GM12878 (cell line): ENCODE data around the gene FKBP15. TPM values are rescaled to one million over a fixed set of nuclear protein-coding genes. Genes with fewer than 3 reads are reported as not detected.

ENCODE experiments used
- ATAC-seq: fragments of 200-7000 bp; cut with Tn5 transposase; 3 replicates; pipeline ENCODE4 v1.9.1; 2020; ENCODE audit warnings: mild to moderate bottlenecking, moderate library complexity
- BruUV-seq: library from RNA; stranded (reverse); fragments of 400-500 nt; replicated peaks from 2 replicates; lab custom pipeline; 2021; lab: Mats Ljungman, UMichigan
- CTCF ChIA-PET: fragments of 300-600 bp; sonication (Branson Sonifier 250); formaldehyde crosslinking; extraction: SDS; loops from one replicate; lab custom pipeline; 2021; ENCODE audit warnings: inconsistent platforms; lab: Yijun Ruan, JAX
- POLR2A ChIA-PET: fragments of 350-600 bp; formaldehyde crosslinking; extraction: SDS; loops from one replicate; lab custom pipeline; 2021; ENCODE audit warnings: inconsistent platforms; lab: Charles Lee
- RAD21 ChIA-PET: fragments of 300-600 bp; sonication (Branson Sonifier 250); formaldehyde crosslinking; loops from one replicate; lab custom pipeline; 2023; ENCODE audit warnings: antibody characterized with exemption; ENCODE audit not compliant: unreplicated experiment; lab: Charles Lee
- SMC1A ChIA-PET: fragments of 300-600 bp; sonication (Branson Sonifier 250); formaldehyde crosslinking; loops from one replicate; lab custom pipeline; 2023; ENCODE audit not compliant: unreplicated experiment, uncharacterized antibody; lab: Charles Lee
- DNase-seq: peaks from one replicate; pipeline ENCODE4 v3.0.0-alpha.2; 2011; ENCODE audit warnings: low read depth, low spot score
- FAIRE-seq: peaks from 3 replicates; lab custom pipeline; 2011; peaks lifted over from hg19 to GRCh38; lab: Jason Lieb, UNC
- H2AFZ ChIP-seq: 2 replicates; pipeline ENCODE4 v1.6.0; 2011; ENCODE audit warnings: low read depth, low read length, control low read depth; ENCODE audit not compliant: control insufficient read depth
- H3K27ac ChIP-seq: 2 replicates; pipeline ENCODE4 v1.5.1; 2011; ENCODE audit warnings: control low read depth; ENCODE audit not compliant: control insufficient read depth, insufficient read depth
- H3K27me3 ChIP-seq, 2 experiments: replicated peaks in 1 of 2; 2 replicates each; pipeline versions ENCODE4 v1.6.0 to v1.6.1; 2011; ENCODE audit warnings: low read length in 1 of 2; ENCODE audit not compliant: control insufficient read depth in 2 of 2, insufficient read depth in 2 of 2
- H3K36me3 ChIP-seq, 2 experiments: 2 replicates each; pipeline ENCODE4 v1.5.1; 2011; ENCODE audit warnings: low read length in 1 of 2; ENCODE audit not compliant: control insufficient read depth in 2 of 2, insufficient read depth in 2 of 2
- H3K4me1 ChIP-seq: 2 replicates; pipeline ENCODE4 v1.6.1; 2011; ENCODE audit warnings: mild to moderate bottlenecking, low read length, moderate library complexity, mixed read lengths; ENCODE audit not compliant: control insufficient read depth, insufficient read depth
- H3K4me2 ChIP-seq: 2 replicates; pipeline ENCODE4 v1.6.0; 2011; ENCODE audit warnings: control low read depth; ENCODE audit not compliant: control insufficient read depth, insufficient read depth
- H3K4me3 ChIP-seq: fragments of 200-600 bp; sonication (generic); 2 replicates; pipeline ENCODE4 v1.5.1; 2016
- H3K79me2 ChIP-seq: 2 replicates; pipeline ENCODE4 v1.6.0; 2011; ENCODE audit warnings: low read length; ENCODE audit not compliant: control insufficient read depth, insufficient read depth
- H3K9ac ChIP-seq: 2 replicates; pipeline ENCODE4 v1.8.0; 2011; ENCODE audit warnings: low read length, control low read depth, mixed read lengths; ENCODE audit not compliant: control insufficient read depth, insufficient read depth
- H3K9me3 ChIP-seq: replicated peaks from 3 replicates; pipeline ENCODE4 v1.5.1; 2011; ENCODE audit warnings: mild to moderate bottlenecking, low read length; ENCODE audit not compliant: control insufficient read depth, insufficient read depth
- H4K20me1 ChIP-seq: 2 replicates; pipeline ENCODE4 v1.6.0; 2011; ENCODE audit not compliant: control insufficient read depth, insufficient read depth
- BCLAF1 ChIP-seq: fragments of 450-650 bp; IDR thresholded peaks from 2 replicates; pipeline ENCODE4 v1.6.1; 2017; ENCODE audit warnings: antibody characterized with exemption, mild to moderate bottlenecking, moderate library complexity
- CBX3 ChIP-seq: fragments of 200-600 bp; sonication (generic); IDR thresholded peaks from 2 replicates; pipeline ENCODE4 v1.6.1; 2016; ENCODE audit warnings: low read depth, borderline replicate concordance
- CHD1 ChIP-seq: IDR thresholded peaks from 2 replicates; pipeline ENCODE4 v1.6.1; 2012; ENCODE audit warnings: low read depth, low read length, improper control_type of control experiment
- FOXM1 ChIP-seq: IDR thresholded peaks from 2 replicates; pipeline ENCODE4 v1.6.1; 2012; ENCODE audit warnings: low read depth, mild to moderate bottlenecking, inconsistent platforms, low read length, moderate library complexity
- NFIC ChIP-seq: IDR thresholded peaks from 2 replicates; pipeline ENCODE4 v1.6.1; 2012; ENCODE audit warnings: low read depth, mild to moderate bottlenecking, inconsistent platforms, low read length, moderate library complexity
- NFXL1 ChIP-seq: fragments of 450-650 bp; IDR thresholded peaks from 2 replicates; pipeline ENCODE4 v1.6.1; 2017; ENCODE audit warnings: antibody characterized with exemption, mild to moderate bottlenecking, borderline replicate concordance
- POU2F2 ChIP-seq: IDR thresholded peaks from 3 replicates; pipeline ENCODE4 v1.6.1; 2011; ENCODE audit warnings: low read depth, mild to moderate bottlenecking, low read length, borderline replicate concordance
- RAD21 ChIP-seq: IDR thresholded peaks from 2 replicates; pipeline ENCODE4 v1.6.1; 2011; ENCODE audit warnings: mild to moderate bottlenecking, low read depth, low read length, moderate library complexity; ENCODE audit not compliant: insufficient read depth
- RELA ChIP-seq: fragments of 450-650 bp; IDR thresholded peaks from 2 replicates; pipeline ENCODE4 v1.8.0; 2014; ENCODE audit warnings: borderline replicate concordance; ENCODE audit not compliant: partially characterized antibody
- SMC3 ChIP-seq: IDR thresholded peaks from 2 replicates; pipeline ENCODE4 v1.6.1; 2011; ENCODE audit warnings: low read length, improper control_type of control experiment, borderline replicate concordance
- SPI1 ChIP-seq: IDR thresholded peaks from 2 replicates; pipeline ENCODE4 v1.6.1; 2011; ENCODE audit warnings: low read depth, mild to moderate bottlenecking, low read length, moderate library complexity, borderline replicate concordance; ENCODE audit not compliant: insufficient read depth
- TCF3 ChIP-seq: IDR thresholded peaks from 2 replicates; pipeline ENCODE4 v1.6.1; 2012; ENCODE audit warnings: low read depth, mild to moderate bottlenecking, low read length, borderline replicate concordance; ENCODE audit not compliant: insufficient read depth
- TCF7 ChIP-seq: IDR thresholded peaks from 2 replicates; pipeline ENCODE4 v1.6.1; 2014; ENCODE audit warnings: antibody characterized with exemption, borderline replicate concordance
- YBX1 ChIP-seq: fragments of 450-650 bp; IDR thresholded peaks from 2 replicates; pipeline ENCODE4 v1.6.1; 2016; ENCODE audit warnings: antibody characterized with exemption
- ZNF274 ChIP-seq: IDR thresholded peaks from one replicate; pipeline ENCODE4 v1.8.0; 2011; ENCODE audit not compliant: insufficient read length, insufficient read depth
- WGBS: methylation state at CpG from one replicate; pipeline ENCODE4 v1.1.6; 2016; ENCODE audit warnings: low lambda C conversion rate; ENCODE audit not compliant: insufficient replicate concordance, insufficient coverage; ENCODE audit errors: missing lambda C conversion rate; 5-methylcytosine and 5-hydroxymethylcytosine counted together
- in situ Hi-C: fragments of 300-500 bp; cut with MboI; formaldehyde crosslinking; loops from 9 replicates; pipeline ENCODE4 v1.14.3; 2018; ENCODE audit warnings: mixed read lengths
- intact Hi-C: fragments of 100-400 bp; cut with micrococcal nuclease; formaldehyde crosslinking; loops from one replicate; pipeline ENCODE4 v1.14.2; 2022; ENCODE audit not compliant: unreplicated experiment
- polyA plus RNA-seq, 11 experiments: library from polyadenylated mRNA; depleted of rRNA in 4 of 11; unstranded in 6 of 11; stranded (reverse) in 5 of 11; fragments of >200 nt; fragmentation: Nextera tagmentation in 4 of 11; fragmentation: Illumina TruSeq in 1 of 11; extraction: Ambion mirVana in 4 of 11; extraction: Trizol in 1 of 11; gene quantifications; 1 replicate in 1 of 11; 2 replicates in 10 of 11; pipeline versions ENCODE4 v1.2.1 to v1.2.3, GENCODE V29; 2011 to 2016; ENCODE audit warnings: inconsistent platforms in 2 of 11, missing spikeins in 2 of 11, low read depth in 1 of 11
- total RNA-seq, 4 experiments: library from RNA; depleted of rRNA in 3 of 4; stranded (reverse); fragments of >200 nt in 3 of 4; fragmentation: Illumina TruSeq in 1 of 4; extraction: Trizol in 1 of 4; gene quantifications; 2 replicates each; pipeline versions ENCODE4 v1.2.1 to v1.2.3, GENCODE V29; 2013 to 2021
- TF ChIP-seq, protein P1 (sequence below): IDR thresholded peaks from 2 replicates; pipeline ENCODE4 v1.6.1; 2012; ENCODE audit warnings: low read depth, low read length, improper control_type of control experiment
- TF ChIP-seq, protein P2 (sequence below): fragments of 450-650 bp; IDR thresholded peaks from 2 replicates; pipeline ENCODE4 v1.6.1; 2018; ENCODE audit warnings: mild to moderate bottlenecking, low read depth, moderate library complexity; ENCODE audit not compliant: partially characterized antibody

The FKBP15 gene
- total and polyA plus RNA-seq, 10 of the 15 experiments (the other 5 are each of a cell fraction or from before 2014, with no cell fraction given), result 5.0 to 53.4 (median 21.2) TPM

DNA sequence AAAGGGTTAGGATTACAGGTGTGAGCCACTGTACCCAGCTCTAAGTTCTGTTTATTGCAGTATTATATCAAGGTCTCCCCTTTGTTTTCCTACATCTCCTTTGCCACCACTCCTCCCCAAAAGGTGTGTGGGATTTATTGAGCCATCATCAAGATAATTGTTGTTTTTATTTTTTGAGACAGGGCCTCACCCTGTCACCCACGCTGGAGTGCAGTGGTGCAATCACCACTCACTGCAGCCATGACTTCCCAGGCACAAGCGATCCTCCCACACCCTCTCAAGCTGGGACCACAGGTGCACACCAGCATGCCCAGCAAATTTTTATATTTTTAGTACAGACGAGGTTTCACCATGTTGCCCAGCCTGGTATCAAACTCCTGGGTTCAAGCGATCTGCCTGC lies 24.8 kb upstream of the FKBP15 start (continued):
- TF ChIP-seq NFXL1 (no peak), POU2F2 (no peak), ZNF274 (no peak), CHD1 (no peak)
- TF ChIP-seq, protein P1, sequence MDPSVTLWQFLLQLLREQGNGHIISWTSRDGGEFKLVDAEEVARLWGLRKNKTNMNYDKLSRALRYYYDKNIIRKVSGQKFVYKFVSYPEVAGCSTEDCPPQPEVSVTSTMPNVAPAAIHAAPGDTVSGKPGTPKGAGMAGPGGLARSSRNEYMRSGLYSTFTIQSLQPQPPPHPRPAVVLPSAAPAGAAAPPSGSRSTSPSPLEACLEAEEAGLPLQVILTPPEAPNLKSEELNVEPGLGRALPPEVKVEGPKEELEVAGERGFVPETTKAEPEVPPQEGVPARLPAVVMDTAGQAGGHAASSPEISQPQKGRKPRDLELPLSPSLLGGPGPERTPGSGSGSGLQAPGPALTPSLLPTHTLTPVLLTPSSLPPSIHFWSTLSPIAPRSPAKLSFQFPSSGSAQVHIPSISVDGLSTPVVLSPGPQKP, result no peak
- TF ChIP-seq, protein P2, sequence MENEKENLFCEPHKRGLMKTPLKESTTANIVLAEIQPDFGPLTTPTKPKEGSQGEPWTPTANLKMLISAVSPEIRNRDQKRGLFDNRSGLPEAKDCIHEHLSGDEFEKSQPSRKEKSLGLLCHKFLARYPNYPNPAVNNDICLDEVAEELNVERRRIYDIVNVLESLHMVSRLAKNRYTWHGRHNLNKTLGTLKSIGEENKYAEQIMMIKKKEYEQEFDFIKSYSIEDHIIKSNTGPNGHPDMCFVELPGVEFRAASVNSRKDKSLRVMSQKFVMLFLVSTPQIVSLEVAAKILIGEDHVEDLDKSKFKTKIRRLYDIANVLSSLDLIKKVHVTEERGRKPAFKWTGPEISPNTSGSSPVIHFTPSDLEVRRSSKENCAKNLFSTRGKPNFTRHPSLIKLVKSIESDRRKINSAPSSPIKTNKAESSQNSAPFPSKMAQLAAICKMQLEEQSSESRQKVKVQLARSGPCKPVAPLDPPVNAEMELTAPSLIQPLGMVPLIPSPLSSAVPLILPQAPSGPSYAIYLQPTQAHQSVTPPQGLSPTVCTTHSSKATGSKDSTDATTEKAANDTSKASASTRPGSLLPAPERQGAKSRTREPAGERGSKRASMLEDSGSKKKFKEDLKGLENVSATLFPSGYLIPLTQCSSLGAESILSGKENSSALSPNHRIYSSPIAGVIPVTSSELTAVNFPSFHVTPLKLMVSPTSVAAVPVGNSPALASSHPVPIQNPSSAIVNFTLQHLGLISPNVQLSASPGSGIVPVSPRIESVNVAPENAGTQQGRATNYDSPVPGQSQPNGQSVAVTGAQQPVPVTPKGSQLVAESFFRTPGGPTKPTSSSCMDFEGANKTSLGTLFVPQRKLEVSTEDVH, result no peak

GRCh38 chr9:113244556-113244955 lies 23.5 kb upstream of the FKBP15 start:
- CTCF ChIA-PET, result interaction anchor here (0.8 kb wide), 1 partner anchor 16 kb away, joined by 4 read pairs; no protein-coding TSS in a partner anchor
- in situ Hi-C loops (no loop called here), intact Hi-C loops (no loop called here)
- no peak for FAIRE-seq
- ATAC-seq, result no peak
- Histone ChIP-seq H3K9me3 (no peaks in the 10 kb centered on the region), H3K36me3 (no peaks in the 10 kb centered on the region), H3K4me3 (no peak overlapping the region), H3K9ac (no peak overlapping the region), H3K27ac (no peak overlapping the region), H2AFZ (no peak overlapping the region), H3K4me1 (peaks cover 16% of the 10 kb centered on the region), H3K27me3 (no peaks in the 10 kb centered on the region), H3K79me2 (no peaks in the 10 kb centered on the region; the same call in none of the 2 replicates), H3K4me2 (no peak overlapping the region), H4K20me1 (no peaks in the 10 kb centered on the region)
- RAD21 ChIA-PET, result no interaction called here
- SMC1A ChIA-PET, result interaction anchor here (2.1 kb wide), 1 partner anchor 25 kb away, joined by 5 read pairs; no protein-coding TSS in a partner anchor
- DNase-seq, result no peak
- WGBS, result 96% methylated on average over 2 of the region's 2 CpGs
- BruUV-seq, result no TSS peak
- POLR2A ChIA-PET, result interaction anchor here (0.7 kb wide), 1 partner anchor 17 kb away, joined by 8 read pairs; no protein-coding TSS in a partner anchor
- TF ChIP-seq YBX1, result no peak
- no peak for TF ChIP-seq BCLAF1
- no peak for TF ChIP-seq CBX3
- TF ChIP-seq NFIC, result no peak
- no peak for TF ChIP-seq RAD21
- TF ChIP-seq TCF3, result no peak
- no peak for TF ChIP-seq FOXM1
- TF ChIP-seq RELA, result no peak
- no peak for TF ChIP-seq SPI1
- no peak for TF ChIP-seq SMC3
- no peak for TF ChIP-seq TCF7
